Heart left ventricle (tissue), 16 donors: ENCODE measurements around the gene PCDHB1. TPM values are rescaled to one million over a fixed set of nuclear protein-coding genes. Genes with fewer than 3 reads are reported as not detected.
A peak's percentile ranks its signal among the peaks of the same experiment; 100 is the strongest.

Experiments used
- ATAC-seq, 4 donors: fragments of 200-7000 bp; cut with Tn5 transposase; one replicate each; pipeline ENCODE4 v1.9.1; 2020 to 2022; ENCODE audit warnings: moderate library complexity in 4 of 4, mild to moderate bottlenecking in 3 of 4, moderate number of reproducible peaks in 1 of 4
- DNase-seq, 5 donors: peaks; one replicate each; pipeline ENCODE4 v3.0.0-alpha.2; 2020
- H3K27ac ChIP-seq, 12 donors: fragments of 200-600 bp; sonication (generic) in 4 of 12; one replicate each; pipeline versions ENCODE4 v1.5.0 to v1.8.0; 2016 to 2022; ENCODE audit warnings: mild to moderate bottlenecking in 2 of 12
- H3K27me3 ChIP-seq, 9 donors: fragments of 200-600 bp; sonication (generic) in 2 of 9; one replicate each; pipeline versions ENCODE4 v1.5.1 to v1.8.0; 2016 to 2022; ENCODE audit warnings: mild to moderate bottlenecking in 3 of 9
- H3K36me3 ChIP-seq, 9 donors: fragments of 200-600 bp; sonication (generic) in 2 of 9; one replicate each; pipeline versions ENCODE4 v1.5.0 to v1.8.0; 2018 to 2022; ENCODE audit warnings: mild to moderate bottlenecking in 2 of 9
- H3K4me1 ChIP-seq, 12 donors: fragments of 200-600 bp; sonication (generic) in 4 of 12; one replicate each; pipeline versions ENCODE4 v1.5.0 to v1.8.0; 2016 to 2022; ENCODE audit warnings: mild to moderate bottlenecking in 3 of 12
- H3K4me3 ChIP-seq, 12 donors: fragments of 200-600 bp; sonication (generic) in 4 of 12; one replicate each; pipeline versions ENCODE4 v1.5.0 to v1.8.0; 2017 to 2022; ENCODE audit warnings: mild to moderate bottlenecking in 9 of 12, moderate library complexity in 4 of 12
- H3K9me3 ChIP-seq, 12 donors: fragments of 200-600 bp; sonication (generic) in 4 of 12; one replicate each; pipeline versions ENCODE4 v1.5.0 to v1.8.0; 2016 to 2022; ENCODE audit warnings: mild to moderate bottlenecking in 1 of 12
- POLR2A ChIP-seq, 2 donors: fragments of 450-650 bp; IDR thresholded peaks; one replicate each; pipeline ENCODE4 v1.6.1; 2017; ENCODE audit warnings: antibody characterized with exemption in 2 of 2, mild to moderate bottlenecking in 2 of 2, moderate library complexity in 2 of 2
- WGBS, 4 donors: extraction: QIAGEN DNeasy Blood & Tissue Kit in 2 of 4; methylation state at CpG; one replicate each; pipeline versions ENCODE4 v1.1.5 to v1.1.7; 2013 to 2018; 5-methylcytosine and 5-hydroxymethylcytosine counted together
- intact Hi-C, 10 donors: fragments of 100-400 bp; cut with DNase I; formaldehyde crosslinking; loops; one replicate each; pipeline versions ENCODE4 v1.11.1 to v1.14.2; 2022
- polyA plus RNA-seq, 2 donors: library from polyadenylated mRNA; stranded (reverse); fragments of 200-250 nt; gene quantifications; one replicate each; pipeline ENCODE4 v1.2.3, GENCODE V29; 2013
- total RNA-seq, 9 donors: library from RNA; depleted of rRNA in 2 of 9; stranded (reverse); fragments of >200 nt in 2 of 9; fragmentation: NEBNext Ultra II Directional in 3 of 9; extraction: Animal tissue kit (Norgen Biotek cat#: 25700) in 3 of 9; gene quantifications; one replicate each; pipeline versions ENCODE4 v1.1.0 to v1.2.4, GENCODE V29; 2016 to 2023
- TF ChIP-seq, protein P1 (sequence below), 12 donors: fragments of 200-600 bp; sonication (generic) in 4 of 12; IDR thresholded peaks; one replicate each; pipeline versions ENCODE4 v1.5.0 to v1.8.0; 2018 to 2022; ENCODE audit warnings: antibody characterized with exemption in 12 of 12, mild to moderate bottlenecking in 5 of 12
- donor health status: ischemic (EF 13 %, LVEDD 7.1; RV severe dilation, severe dysfunction).
- donor health status: healthy with polysubstance abuse.
- donor health status: DM: no; HTN: yes; CAD: no.
- donor health status: DM: no; HTN: no; CAD: no.
- donor health status: ischemic (EF 25% LVEDD 6.9; RV normal size, moderate dysfunction).
- donor health status: ischemic (EF 25% LVEDD 5.7; RV mildly dilated, moderate dysfunction).
- donor health status: healthy.
- donor health status: DM: yes; HTN: yes; CAD: no.
- donor health status: ischemic (EF 35%, LVEDD 5.7; RV mildly dilated, moderate dysfunction).
- donor health status: nonischemic (EF 11% LVEDD 7.7; RV severe dilation, severe dysfunction).
- donor health status: DM: yes; HTN: yes; CAD: no.
- donor health status: PGD.
- donor health status: ischemic (EF 29% LVEDD 5.4; RV normal size, mild dysfunction).
- donor health status: nonischemic (EF 23%, LVEDD 6.1; RV moderate dilation, normal function).

Gene PCDHB1
- total and polyA plus RNA-seq, 11 donors: 0.04 to 0.05 TPM; not detected in 9

GRCh38 chr5:141032626-141033025, 18.5 kb upstream of the PCDHB1 start:
- DNase-seq: no peak
- WGBS, 4 donors: 56 to 81% (median 63%) methylated on average over 1 of the region's 1 CpG
- no peak overlapping the region for H3K4me3 ChIP-seq
- H3K27ac ChIP-seq: no peak overlapping the region
- no peaks in the 10 kb centered on the region for H3K9me3 ChIP-seq
- no peaks in the 10 kb centered on the region for H3K4me1 ChIP-seq
- TF ChIP-seq, protein P1, sequence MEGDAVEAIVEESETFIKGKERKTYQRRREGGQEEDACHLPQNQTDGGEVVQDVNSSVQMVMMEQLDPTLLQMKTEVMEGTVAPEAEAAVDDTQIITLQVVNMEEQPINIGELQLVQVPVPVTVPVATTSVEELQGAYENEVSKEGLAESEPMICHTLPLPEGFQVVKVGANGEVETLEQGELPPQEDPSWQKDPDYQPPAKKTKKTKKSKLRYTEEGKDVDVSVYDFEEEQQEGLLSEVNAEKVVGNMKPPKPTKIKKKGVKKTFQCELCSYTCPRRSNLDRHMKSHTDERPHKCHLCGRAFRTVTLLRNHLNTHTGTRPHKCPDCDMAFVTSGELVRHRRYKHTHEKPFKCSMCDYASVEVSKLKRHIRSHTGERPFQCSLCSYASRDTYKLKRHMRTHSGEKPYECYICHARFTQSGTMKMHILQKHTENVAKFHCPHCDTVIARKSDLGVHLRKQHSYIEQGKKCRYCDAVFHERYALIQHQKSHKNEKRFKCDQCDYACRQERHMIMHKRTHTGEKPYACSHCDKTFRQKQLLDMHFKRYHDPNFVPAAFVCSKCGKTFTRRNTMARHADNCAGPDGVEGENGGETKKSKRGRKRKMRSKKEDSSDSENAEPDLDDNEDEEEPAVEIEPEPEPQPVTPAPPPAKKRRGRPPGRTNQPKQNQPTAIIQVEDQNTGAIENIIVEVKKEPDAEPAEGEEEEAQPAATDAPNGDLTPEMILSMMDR (IDR thresholded peaks at IDR 0.05): no peak
- intact Hi-C loops: no loop called here
- H3K27me3 ChIP-seq: peaks cover 0 to 14% (median 0%) of the 10 kb centered on the region in 9 donors
- no peaks in the 10 kb centered on the region for H3K36me3 ChIP-seq
- ATAC-seq: no peak

- ATAC-seq (no peak), DNase-seq (no peak)
- H3K27me3 ChIP-seq: peaks cover 0 to 8% (median 0%) of the 10 kb centered on the region in 9 donors
- no peaks in the 10 kb centered on the region for H3K36me3 ChIP-seq
- no peak overlapping the region for H3K27ac ChIP-seq
- peaks cover 0 to 14% (median 0%) of the 10 kb centered on the region in 12 donors for H3K4me1 ChIP-seq
- no peak overlapping the region for H3K4me3 ChIP-seq
- intact Hi-C loops: no loop called here
- TF ChIP-seq, protein P1 (IDR thresholded peaks at IDR 0.05): no peak
- no peak for TF ChIP-seq POLR2A (IDR thresholded peaks at IDR 0.05)
- H3K9me3 ChIP-seq: no peaks in the 10 kb centered on the region
Measured at GRCh38 chr5:141039061-141039460, 12.1 kb upstream of the PCDHB1 start.

DNA sequence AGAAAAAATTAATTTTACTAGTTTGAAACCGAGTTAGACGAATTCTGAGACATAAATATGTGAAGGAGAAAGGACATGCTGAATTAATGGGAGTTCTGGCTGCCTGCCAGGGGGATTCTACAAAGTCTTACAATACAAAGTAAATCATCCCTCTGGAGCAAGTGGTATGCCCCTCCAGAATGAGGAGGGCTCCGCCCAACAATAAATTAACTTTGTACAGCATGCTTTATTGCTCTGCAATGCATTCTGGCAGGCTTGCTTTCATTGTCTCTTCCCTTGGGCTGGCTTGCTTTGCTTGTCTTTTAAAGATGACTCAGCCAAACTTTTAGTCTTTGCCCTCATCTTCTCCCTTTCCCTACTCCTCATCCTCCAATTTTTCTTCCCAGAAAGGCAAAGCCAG, 11.7 kb upstream of the PCDHB1 start:
- Histone ChIP-seq H3K27ac (no peak overlapping the region), H3K36me3 (no peaks in the 10 kb centered on the region), H3K9me3 (no peaks in the 10 kb centered on the region), H3K4me3 (no peak overlapping the region), H3K27me3 (peaks cover 0 to 9% (median 0%) of the 10 kb centered on the region in 9 donors), H3K4me1 (peaks cover 0 to 14% (median 0%) of the 10 kb centered on the region in 12 donors)
- ATAC-seq (no peak), DNase-seq (no peak)
- 48 to 65% (median 57%) methylated on average over 3 of the region's 3 CpGs for WGBS, 4 donors
- intact Hi-C loops: no loop called here
- TF ChIP-seq, protein P1 (IDR thresholded peaks at IDR 0.05): no peak
- TF ChIP-seq POLR2A (IDR thresholded peaks at IDR 0.05): no peak

DNA sequence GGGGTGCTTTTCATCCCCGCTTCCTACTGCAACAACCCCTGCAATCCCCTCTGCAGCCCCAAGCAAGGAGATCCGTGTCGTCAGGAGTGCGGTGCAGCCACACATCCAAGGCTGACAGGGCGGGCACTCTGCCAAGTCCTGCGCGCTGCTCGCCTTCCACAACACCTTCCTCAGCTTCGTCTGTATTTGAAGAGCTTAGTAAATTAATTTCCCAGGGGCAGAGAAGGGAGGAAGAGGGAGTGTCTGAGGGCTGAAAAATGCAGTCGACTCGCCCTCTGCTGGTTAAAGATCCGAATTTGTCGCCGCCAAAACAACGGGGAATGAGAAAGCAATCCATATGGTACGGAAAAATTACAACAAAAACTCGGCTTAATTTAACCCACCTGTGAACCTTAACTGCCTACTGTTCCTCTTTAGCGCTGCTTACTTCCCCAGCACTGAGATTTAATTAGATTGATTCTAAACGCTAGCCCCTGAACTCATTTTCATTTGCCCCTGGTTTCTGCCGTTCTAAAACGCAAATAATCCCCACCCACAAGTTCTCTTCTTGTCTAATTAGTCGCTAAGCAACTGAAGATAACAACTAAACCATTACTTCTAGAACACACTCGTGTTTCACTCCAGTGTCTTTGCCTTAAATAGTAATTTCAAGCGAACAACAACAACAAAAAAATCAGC, 10.9 kb upstream of the PCDHB1 start:
- Histone ChIP-seq H3K36me3 (no peaks in the 10 kb centered on the region), H3K4me3 (peak overlapping the region in 11 of 12 donors; percentile 12 to 60 (median 41)), H3K27me3 (peaks cover 0 to 11% (median 0%) of the 10 kb centered on the region in 9 donors), H3K9me3 (no peaks in the 10 kb centered on the region), H3K4me1 (peaks cover 0 to 14% (median 0%) of the 10 kb centered on the region in 12 donors), H3K27ac (peak overlapping the region in 4 of 12 donors; percentile 4 to 57 (median 25))
- TF ChIP-seq POLR2A (IDR thresholded peaks at IDR 0.05): no peak
- TF ChIP-seq, protein P1 (IDR thresholded peaks at IDR 0.05): peak in 8 of 12 donors; percentile 13 to 58 (median 38)
- intact Hi-C loops: loop anchor here (2.0 to 10.0 kb wide), 11 partner anchors 113 to 665 kb away; partner anchors contain the start of genes PCDHA4 (in 3 of the 10), PCDHAC1 (in 3 of the 10), PCDHA11 (in 2 of the 10) and PCDHA3 (in 2 of the 10)
- DNase-seq: peak in 4 of 5 donors; percentile 16 to 51 (median 26)
- 8 to 10% (median 9%) methylated on average over 24 of the region's 24 CpGs for WGBS, 4 donors
- peak in 3 of 4 donors; percentile 36 to 71 (median 61) for ATAC-seq
